ENCODE measurements around the gene TRIM14.

- TF ChIP-seq SP1 (IDR thresholded peaks at IDR 0.05) (no peak), ZNF384 (IDR thresholded peaks at IDR 0.05) (no peak), BHLHE40 (IDR thresholded peaks at IDR 0.05; ENCODE audit: borderline replicate concordance) (no peak), TARDBP (IDR thresholded peaks at IDR 0.05) (no peak), L3MBTL2 (conservative IDR thresholded peaks at IDR 0.05) (no peak), ELF4 (IDR thresholded peaks at IDR 0.05) (no peak), FOXM1 (IDR thresholded peaks at IDR 0.05; ENCODE audit: borderline replicate concordance) (no peak), NFRKB (IDR thresholded peaks at IDR 0.05) (no peak), ARNT (IDR thresholded peaks at IDR 0.05) (no peak), FOXA1 (IDR thresholded peaks at IDR 0.05) (no peak), LEF1 (IDR thresholded peaks at IDR 0.05; ENCODE audit: borderline replicate concordance) (no peak), HDGF (IDR thresholded peaks at IDR 0.05; ENCODE audit: borderline replicate concordance) (no peak)
- TF ChIP-seq, protein P1, sequence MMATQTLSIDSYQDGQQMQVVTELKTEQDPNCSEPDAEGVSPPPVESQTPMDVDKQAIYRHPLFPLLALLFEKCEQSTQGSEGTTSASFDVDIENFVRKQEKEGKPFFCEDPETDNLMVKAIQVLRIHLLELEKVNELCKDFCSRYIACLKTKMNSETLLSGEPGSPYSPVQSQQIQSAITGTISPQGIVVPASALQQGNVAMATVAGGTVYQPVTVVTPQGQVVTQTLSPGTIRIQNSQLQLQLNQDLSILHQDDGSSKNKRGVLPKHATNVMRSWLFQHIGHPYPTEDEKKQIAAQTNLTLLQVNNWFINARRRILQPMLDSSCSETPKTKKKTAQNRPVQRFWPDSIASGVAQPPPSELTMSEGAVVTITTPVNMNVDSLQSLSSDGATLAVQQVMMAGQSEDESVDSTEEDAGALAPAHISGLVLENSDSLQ (IDR thresholded peaks at IDR 0.05): no peak
Observed at GRCh38 chr9:98066235-98066634, 52.8 kb downstream of the TRIM14 start.

Data from HEK293T (cell line).